WI38 (cell line): ENCODE results near the gene TMEM167B.

Source experiments
- H3K4me3 ChIP-seq: 2 replicates; pipeline ENCODE4 v1.5.1; 2011; ENCODE audit warnings: low read depth, mild to moderate bottlenecking, control low read depth, low read length
- TF ChIP-seq, protein P1 (sequence below): IDR thresholded peaks from 2 replicates; pipeline ENCODE4 v1.5.1; 2012; ENCODE audit warnings: low read depth, mild to moderate bottlenecking, control low read depth, low read length

The TMEM167B gene

DNA sequence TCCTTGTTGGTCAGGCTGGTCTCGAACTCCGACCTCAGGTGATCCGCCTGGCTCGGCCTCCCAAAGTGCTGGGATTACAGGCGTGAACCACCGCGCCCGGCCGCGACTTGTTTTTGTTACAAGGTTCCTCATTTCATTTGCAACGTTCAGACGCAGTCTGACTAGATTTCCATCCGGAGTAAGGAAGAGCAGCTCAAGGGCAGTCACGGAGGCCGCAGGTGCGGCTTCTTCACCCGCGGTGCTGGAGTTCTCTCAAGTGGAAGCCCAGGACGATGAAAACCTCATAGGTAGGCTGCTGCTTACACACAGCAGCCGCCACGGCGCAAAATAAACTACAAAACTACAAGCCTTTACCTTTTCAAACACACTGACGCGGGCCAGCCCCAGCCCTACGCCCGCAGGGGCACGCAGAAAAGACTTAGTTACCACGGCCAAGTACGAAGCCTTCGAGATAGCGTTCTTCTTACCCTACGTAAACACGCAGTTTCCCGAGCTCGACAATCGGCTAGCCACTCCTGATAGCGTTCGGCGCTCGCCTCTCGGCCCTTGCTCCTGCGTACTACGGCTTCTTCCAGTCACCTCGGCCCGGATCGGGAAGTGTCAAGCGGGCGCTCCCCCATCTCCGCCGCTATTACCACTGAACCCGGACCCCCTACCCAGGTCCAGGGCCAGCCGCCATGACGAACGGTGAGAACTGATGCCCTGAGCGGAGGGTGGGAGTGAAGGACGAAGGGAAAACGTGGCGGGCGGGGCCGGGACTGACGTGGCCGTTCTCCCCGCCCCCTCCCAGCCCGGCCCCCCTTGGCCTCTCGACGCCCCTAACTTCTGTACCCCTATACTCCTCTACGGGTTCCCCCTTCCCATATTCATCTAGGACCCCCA, at the start of gene TMEM167B:
TMEM167B (plus strand) TSS at position 569 of the 882 bp plus-strand sequence; CDS start at position 678, 109 bp downstream.
- peak within 1 kb of the TSS; percentile 72 for H3K4me3 ChIP-seq
- TF ChIP-seq, protein P1, sequence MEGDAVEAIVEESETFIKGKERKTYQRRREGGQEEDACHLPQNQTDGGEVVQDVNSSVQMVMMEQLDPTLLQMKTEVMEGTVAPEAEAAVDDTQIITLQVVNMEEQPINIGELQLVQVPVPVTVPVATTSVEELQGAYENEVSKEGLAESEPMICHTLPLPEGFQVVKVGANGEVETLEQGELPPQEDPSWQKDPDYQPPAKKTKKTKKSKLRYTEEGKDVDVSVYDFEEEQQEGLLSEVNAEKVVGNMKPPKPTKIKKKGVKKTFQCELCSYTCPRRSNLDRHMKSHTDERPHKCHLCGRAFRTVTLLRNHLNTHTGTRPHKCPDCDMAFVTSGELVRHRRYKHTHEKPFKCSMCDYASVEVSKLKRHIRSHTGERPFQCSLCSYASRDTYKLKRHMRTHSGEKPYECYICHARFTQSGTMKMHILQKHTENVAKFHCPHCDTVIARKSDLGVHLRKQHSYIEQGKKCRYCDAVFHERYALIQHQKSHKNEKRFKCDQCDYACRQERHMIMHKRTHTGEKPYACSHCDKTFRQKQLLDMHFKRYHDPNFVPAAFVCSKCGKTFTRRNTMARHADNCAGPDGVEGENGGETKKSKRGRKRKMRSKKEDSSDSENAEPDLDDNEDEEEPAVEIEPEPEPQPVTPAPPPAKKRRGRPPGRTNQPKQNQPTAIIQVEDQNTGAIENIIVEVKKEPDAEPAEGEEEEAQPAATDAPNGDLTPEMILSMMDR, result no peak

DNA sequence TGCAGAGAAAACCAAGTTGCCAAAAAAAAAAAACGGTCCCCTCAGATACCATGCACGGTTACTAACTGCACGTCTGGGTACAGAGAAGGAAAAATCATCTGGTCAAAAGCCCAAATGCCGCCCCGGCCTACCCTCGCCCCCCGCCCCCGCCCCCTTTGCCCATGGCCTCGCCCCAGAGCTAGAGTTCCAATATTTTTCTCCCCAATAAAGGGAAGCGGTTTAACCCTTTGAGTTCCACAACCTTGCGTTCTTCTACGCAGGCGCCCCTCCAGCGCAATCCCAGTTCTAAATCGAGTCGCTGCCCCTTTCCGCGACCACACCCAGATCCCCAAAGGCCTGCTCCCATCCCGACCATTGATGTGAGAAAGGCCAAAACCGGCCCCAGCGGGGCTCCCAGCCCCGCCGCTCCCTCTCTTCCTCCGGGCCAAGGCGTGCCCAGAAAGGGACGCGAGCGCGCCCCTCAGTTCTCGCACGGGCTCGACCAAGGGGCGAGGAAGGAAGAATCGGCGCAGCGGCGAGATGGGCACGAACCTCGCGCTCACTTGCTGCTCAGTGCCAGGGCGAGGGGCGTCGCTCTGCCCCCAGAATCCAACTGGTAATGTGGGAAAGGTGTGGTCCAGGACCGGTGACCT, 49.5 kb upstream of the TMEM167B start:
- H3K4me3 ChIP-seq, result peak overlapping the region; percentile 93
- TF ChIP-seq, protein P1, result no peak

DNA sequence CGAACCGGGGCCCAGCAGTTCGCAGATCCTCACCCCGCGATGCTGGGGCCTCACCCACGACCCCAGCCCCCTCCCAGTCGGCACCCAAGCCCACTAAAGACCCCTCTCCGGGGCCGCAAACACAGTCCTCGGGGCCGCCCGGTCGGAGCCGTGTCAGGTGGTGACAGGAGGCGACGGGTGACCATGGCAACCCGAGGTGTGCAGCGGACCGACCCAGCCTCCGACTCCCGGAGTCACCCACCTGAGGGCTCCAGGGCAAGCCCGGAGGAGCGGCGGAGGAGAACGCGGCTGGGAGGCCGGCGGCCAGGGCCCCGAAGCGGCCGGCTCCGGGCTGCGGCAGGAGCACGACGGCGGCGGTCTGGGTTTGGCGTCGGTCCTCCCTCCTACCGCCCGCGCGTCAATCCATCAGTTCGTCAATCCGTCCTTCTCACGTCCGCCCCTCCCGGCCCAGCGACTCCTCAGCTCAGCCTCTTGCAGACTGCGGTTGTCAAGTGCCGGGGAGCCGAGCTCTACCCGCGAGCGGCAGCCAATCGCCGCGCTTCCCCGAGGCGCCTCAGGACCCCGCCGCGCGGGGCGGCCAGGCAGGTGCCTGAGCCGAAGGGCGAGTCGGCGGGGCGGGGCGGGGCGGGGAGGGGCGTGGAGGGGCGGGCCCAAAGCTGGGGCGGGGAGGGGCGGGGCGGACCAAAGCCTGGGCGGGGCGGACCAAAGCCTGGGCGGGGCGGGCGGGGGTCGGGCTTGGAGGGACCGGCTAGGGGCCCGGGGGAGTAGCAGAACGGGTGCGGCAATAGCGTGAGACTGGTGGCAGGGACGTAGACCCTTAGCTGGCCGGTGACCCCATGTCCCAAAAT, 48.7 kb upstream of the TMEM167B start, which contains the start of gene WDR47:
WDR47 (minus strand) TSS at position 482 of the 848 bp plus-strand sequence. CDS start 18,590 bp downstream, outside the sequence.
- TF ChIP-seq, protein P1, result no peak
- peak within 1 kb of the TSS; percentile 93 for H3K4me3 ChIP-seq

DNA sequence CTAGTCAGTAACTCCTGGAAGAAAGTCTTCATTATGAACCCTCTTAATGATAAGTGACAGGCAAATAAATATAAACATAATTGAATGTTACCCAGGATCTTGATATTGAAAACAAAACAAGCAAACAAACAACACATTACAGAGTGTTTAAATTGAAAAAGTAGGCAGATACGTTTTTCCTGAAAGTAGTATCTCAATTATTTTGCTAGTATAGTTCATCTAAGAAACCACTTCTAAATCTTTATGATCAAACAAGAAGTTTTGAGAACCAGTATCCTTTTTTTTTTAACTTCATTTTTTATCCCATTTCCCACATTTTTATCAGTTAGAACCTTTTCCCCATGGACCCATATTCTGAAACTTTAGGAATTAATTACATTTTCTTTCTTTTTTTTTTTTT, 45.0 kb upstream of the TMEM167B start:
- TF ChIP-seq, protein P1, result no peak

DNA sequence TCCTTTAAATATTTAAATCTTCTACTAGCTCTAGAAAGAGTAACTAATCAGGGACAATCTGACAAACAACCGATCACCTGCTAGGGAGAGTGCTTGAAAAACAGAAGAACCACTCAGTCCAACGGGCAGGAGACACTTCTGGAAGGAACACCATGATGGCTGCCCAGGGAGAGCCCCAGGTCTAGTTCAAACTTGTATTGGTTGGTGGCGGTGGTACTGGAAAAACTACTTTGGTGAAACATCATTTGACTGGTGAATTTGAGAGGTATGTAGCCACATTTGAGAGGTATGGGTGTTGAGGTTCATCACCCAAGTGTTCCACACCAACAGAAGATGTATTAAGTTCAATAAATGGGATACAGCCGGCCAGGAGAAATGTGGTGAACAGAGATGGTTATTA, 43.9 kb upstream of the TMEM167B start:
- H3K4me3 ChIP-seq, result no peak overlapping the region
- TF ChIP-seq, protein P1, result no peak

More for the DNA sequence above, 45.0 kb upstream of the TMEM167B start:
- no peak overlapping the region for H3K4me3 ChIP-seq

DNA sequence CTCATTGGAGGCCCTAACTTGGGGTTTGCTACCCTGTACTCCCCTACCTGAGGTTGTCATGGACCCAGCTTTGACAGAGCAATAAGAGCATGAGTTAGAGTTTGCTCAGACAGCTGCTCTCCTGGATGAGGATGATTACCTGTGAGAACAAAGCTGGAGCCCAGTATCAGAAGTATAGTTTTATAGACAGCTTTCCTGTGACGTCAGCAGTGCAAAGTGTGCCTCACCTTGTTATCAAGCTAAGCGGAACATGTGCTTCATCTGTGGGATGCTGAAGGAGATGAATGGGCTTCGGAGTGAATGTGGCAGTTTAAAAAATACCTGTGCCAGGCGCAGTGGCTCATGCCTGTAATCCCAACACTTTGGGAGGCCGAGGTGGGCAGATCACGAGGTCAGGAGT, 43.2 kb upstream of the TMEM167B start:
- no peak overlapping the region for H3K4me3 ChIP-seq
- TF ChIP-seq, protein P1, result no peak
